HL-60 (cell line): ENCODE results near the gene ROMO1.

Experiments used
- CTCF ChIP-seq: IDR thresholded peaks from one replicate; pipeline ENCODE4 v1.5.1; 2011; ENCODE audit warnings: low read length, control low read depth, inconsistent platforms; ENCODE audit not compliant: insufficient read depth
- GABPA ChIP-seq: IDR thresholded peaks from 2 replicates; pipeline ENCODE4 v1.6.1; 2012; ENCODE audit warnings: low read depth
- POLR2AphosphoS5 ChIP-seq: IDR thresholded peaks from 2 replicates; pipeline ENCODE4 v1.6.1; 2012; ENCODE audit warnings: low read depth

GRCh38 chr20:35702051-35702823 is 3.0 kb downstream of the ROMO1 start:
- no peak for TF ChIP-seq GABPA
- no peak for TF ChIP-seq CTCF
- no peak; the same call in 1 of the 2 replicates for TF ChIP-seq POLR2AphosphoS5
